Endothelial cell of umbilical vein (primary cell): ENCODE data around the gene ICOSLG. TPM values are rescaled to one million over a fixed set of nuclear protein-coding genes. Genes with fewer than 3 reads are reported as not detected.

Experiments
- BruUV-seq: library from RNA; stranded (reverse); fragments of 400-500 nt; replicated peaks from 2 replicates; lab custom pipeline; 2021; lab: Mats Ljungman, UMichigan
- CTCF ChIA-PET: fragments of 300-600, 350-600 bp; sonication (Branson Sonifier 250); formaldehyde crosslinking; loops from one replicate; lab custom pipeline; 2021; ENCODE audit warnings: antibody characterized with exemption, inconsistent platforms; lab: Charles Lee
- POLR2A ChIA-PET: fragments of 300-600, 350-600 bp; sonication (Branson Sonifier 250); formaldehyde crosslinking; loops from one replicate; lab custom pipeline; 2021; ENCODE audit warnings: antibody characterized with exemption, inconsistent platforms; lab: Charles Lee
- DNase-seq: peaks from one replicate; pipeline ENCODE4 v3.0.0-alpha.2; 2011; ENCODE audit warnings: low read depth, low spot score
- FAIRE-seq: peaks from 2 replicates; lab custom pipeline; 2011; peaks lifted over from hg19 to GRCh38; lab: Jason Lieb, UNC
- H2AFZ ChIP-seq: 2 replicates; pipeline ENCODE4 v1.6.0; 2012; ENCODE audit warnings: low read depth, low read length, control low read depth, inconsistent platforms
- H3K27ac ChIP-seq: 2 replicates; pipeline ENCODE4 v1.5.1; 2011; ENCODE audit warnings: low read depth, mild to moderate bottlenecking, control low read depth, low read length, moderate library complexity; ENCODE audit not compliant: insufficient read depth
- H3K27me3 ChIP-seq, 2 experiments: 2 replicates each; pipeline versions ENCODE4 v1.6.0 to v1.6.1; 2011; ENCODE audit warnings: low read length in 2 of 2, mixed read lengths in 1 of 2; ENCODE audit not compliant: control insufficient read depth in 2 of 2, insufficient read depth in 2 of 2
- H3K36me3 ChIP-seq, 2 experiments: 2 replicates in 1 of 2; 3 replicates in 1 of 2; pipeline ENCODE4 v1.5.1; 2011; ENCODE audit warnings: low read length in 2 of 2, mild to moderate bottlenecking in 1 of 2, moderate library complexity in 1 of 2; ENCODE audit not compliant: control insufficient read depth in 2 of 2, insufficient read depth in 2 of 2; ENCODE audit errors: extremely low read depth in 1 of 2
- H3K4me1 ChIP-seq: 3 replicates; pipeline ENCODE4 v1.5.1; 2011; ENCODE audit warnings: mild to moderate bottlenecking, low read length; ENCODE audit not compliant: control insufficient read depth, insufficient read depth; ENCODE audit errors: extremely low read depth
- H3K4me2 ChIP-seq: 2 replicates; pipeline ENCODE4 v1.6.1; 2011; ENCODE audit warnings: low read length, control low read depth, mixed read lengths; ENCODE audit not compliant: insufficient read depth
- H3K4me3 ChIP-seq, 3 experiments: fragments of 200-600 bp in 1 of 3; sonication (generic), shearing (Covaris generic) in 1 of 3; replicated peaks in 1 of 3; 2 replicates each; pipeline ENCODE4 v1.5.1; 2011 to 2016; ENCODE audit warnings: control low read depth in 3 of 3, low read length in 3 of 3, mild to moderate bottlenecking in 2 of 3, inconsistent platforms in 1 of 3, low read depth in 1 of 3, moderate library complexity in 1 of 3; ENCODE audit not compliant: insufficient read depth in 1 of 3
- H3K79me2 ChIP-seq: 2 replicates; pipeline ENCODE4 v1.6.0; 2012; ENCODE audit warnings: low read length, inconsistent platforms; ENCODE audit not compliant: control insufficient read depth, insufficient read depth
- H3K9ac ChIP-seq: replicated peaks from 2 replicates; pipeline ENCODE3; 2011; ENCODE audit warnings: low read length, control low read depth; ENCODE audit not compliant: insufficient read depth; ENCODE audit errors: extremely low read depth
- H3K9me1 ChIP-seq: replicated peaks from 3 replicates; pipeline ENCODE4 v1.6.0; 2011; ENCODE audit warnings: mild to moderate bottlenecking, low read length; ENCODE audit not compliant: control insufficient read depth, insufficient read depth; ENCODE audit errors: extremely low read depth
- H3K9me3 ChIP-seq: replicated peaks from 2 replicates; pipeline ENCODE4 v1.5.1; 2012; ENCODE audit warnings: low read length, inconsistent platforms; ENCODE audit not compliant: control insufficient read depth, insufficient read depth
- H4K20me1 ChIP-seq: replicated peaks from 2 replicates; pipeline ENCODE3; 2011; ENCODE audit warnings: mild to moderate bottlenecking, low read length; ENCODE audit not compliant: control insufficient read depth, insufficient read depth; ENCODE audit errors: extremely low read depth
- CTCF ChIP-seq, 2 donors: IDR thresholded peaks; 1 replicate in 1 of 2; 2 replicates in 1 of 2; pipeline ENCODE4 v1.5.1; 2011; ENCODE audit warnings: low read length in 2 of 2, mild to moderate bottlenecking in 2 of 2, moderate library complexity in 2 of 2, control low read depth in 1 of 2, inconsistent platforms in 1 of 2, low read depth in 1 of 2; ENCODE audit not compliant: insufficient read depth in 1 of 2; ENCODE audit errors: extremely low read depth in 1 of 2
- EZH2 ChIP-seq: IDR thresholded peaks from 2 replicates; pipeline ENCODE4 v1.6.1; 2012; ENCODE audit warnings: borderline replicate concordance, low read depth, mild to moderate bottlenecking, moderate library complexity, low read length, inconsistent platforms; ENCODE audit not compliant: severe bottlenecking
- FOS ChIP-seq: IDR thresholded peaks from 2 replicates; pipeline ENCODE4 v1.6.1; 2011; ENCODE audit warnings: mild to moderate bottlenecking, low read length, moderate library complexity, borderline replicate concordance; ENCODE audit not compliant: insufficient read depth
- GATA2 ChIP-seq: IDR thresholded peaks from 2 replicates; pipeline ENCODE4 v1.7.0; 2011; ENCODE audit warnings: low read depth, mild to moderate bottlenecking, moderate library complexity, mixed read lengths, low read length; ENCODE audit not compliant: insufficient read length, insufficient read depth
- JUN ChIP-seq: IDR thresholded peaks from 2 replicates; pipeline ENCODE4 v1.6.1; 2011; ENCODE audit warnings: borderline replicate concordance, low read depth; ENCODE audit not compliant: insufficient read length, insufficient read depth
- MYC ChIP-seq: IDR thresholded peaks from one replicate; pipeline ENCODE4 v1.6.1; 2011; ENCODE audit warnings: mild to moderate bottlenecking, low read depth, low read length
- POLR2A ChIP-seq: IDR thresholded peaks from 2 replicates; pipeline ENCODE4 v1.6.1; 2012; ENCODE audit warnings: low read depth, mild to moderate bottlenecking, control low read depth, low read length
- POLR2AphosphoS5 ChIP-seq: IDR thresholded peaks from 2 replicates; pipeline ENCODE4 v1.6.1; 2012; ENCODE audit warnings: low read depth, mild to moderate bottlenecking, control low read depth, low read length, moderate library complexity; ENCODE audit not compliant: insufficient read depth
- dilution Hi-C: fragments of 300-500 bp; cut with MboI; formaldehyde crosslinking; loops from one replicate; pipeline ENCODE4 v1.15.0; 2019; ENCODE audit warnings: low sequenced_read_pairs; ENCODE audit not compliant: extremely low pct_ligation_motif_present
- intact Hi-C: fragments of 100-400 bp; cut with micrococcal nuclease; formaldehyde crosslinking; loops from one replicate; pipeline ENCODE4 v1.10.0; 2022
- polyA plus RNA-seq, 4 experiments: library from polyadenylated mRNA; depleted of rRNA in 3 of 4; stranded (reverse) in 3 of 4; unstranded in 1 of 4; fragments of >200 nt; gene quantifications; 2 replicates each; pipeline versions ENCODE4 v1.2.1 to v1.2.3, GENCODE V29; 2011 to 2012; ENCODE audit warnings: missing spikeins in 1 of 4
- total RNA-seq: library from RNA; stranded (reverse); gene quantifications from 2 replicates; pipeline ENCODE4 v1.2.3, GENCODE V29; 2021
- TF ChIP-seq, protein P1 (sequence below): IDR thresholded peaks from 2 replicates; pipeline ENCODE4 v1.6.1; 2011; ENCODE audit not compliant: insufficient read depth, insufficient read length

The ICOSLG gene
- total and polyA plus RNA-seq, 2 donors (not counting 3 experiments of a cell fraction or from before 2014, with no cell fraction given): 0.91 to 2.9 TPM

DNA sequence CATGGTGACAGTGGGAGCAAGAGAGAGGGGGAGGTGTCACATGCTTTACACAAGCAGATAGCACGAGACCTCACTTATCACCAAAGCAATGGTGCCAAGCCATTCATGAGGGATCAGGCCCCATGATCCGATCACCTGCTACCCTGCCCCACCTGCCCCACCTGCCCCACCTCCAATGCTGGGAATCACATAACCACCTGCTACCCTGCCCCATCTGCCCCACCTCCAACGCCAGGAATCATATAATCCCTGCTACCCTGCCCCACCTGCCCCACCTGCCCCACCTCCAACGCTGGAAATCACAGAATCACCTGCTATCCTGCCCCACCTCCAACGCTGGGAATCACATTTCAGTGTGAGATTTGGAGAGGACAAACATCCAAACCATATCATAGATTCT lies 34.3 kb upstream of the ICOSLG start:
- ChIA-PET POLR2A (no interaction called here), CTCF (no interaction called here)
- H3K4me2 ChIP-seq: no peak overlapping the region
- BruUV-seq: no TSS peak
- H3K9ac ChIP-seq: no peak overlapping the region
- TF ChIP-seq, protein P1, sequence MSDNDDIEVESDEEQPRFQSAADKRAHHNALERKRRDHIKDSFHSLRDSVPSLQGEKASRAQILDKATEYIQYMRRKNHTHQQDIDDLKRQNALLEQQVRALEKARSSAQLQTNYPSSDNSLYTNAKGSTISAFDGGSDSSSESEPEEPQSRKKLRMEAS: no peak
- no peaks in the 10 kb centered on the region for H3K4me1 ChIP-seq
- FAIRE-seq (no peak), DNase-seq (no peak)
- dilution Hi-C loops: no loop called here
- H3K9me1 ChIP-seq: no peaks in the 10 kb centered on the region
- H3K27ac ChIP-seq: no peak overlapping the region
- H3K36me3 ChIP-seq: no peaks in the 10 kb centered on the region
- no peak overlapping the region for H3K4me3 ChIP-seq
- no peaks in the 10 kb centered on the region for H4K20me1 ChIP-seq
- no peaks in the 10 kb centered on the region for H3K9me3 ChIP-seq
- H3K79me2 ChIP-seq: no peaks in the 10 kb centered on the region
- no peak overlapping the region for H2AFZ ChIP-seq
- no peaks in the 10 kb centered on the region for H3K27me3 ChIP-seq
- intact Hi-C loops: no loop called here

DNA sequence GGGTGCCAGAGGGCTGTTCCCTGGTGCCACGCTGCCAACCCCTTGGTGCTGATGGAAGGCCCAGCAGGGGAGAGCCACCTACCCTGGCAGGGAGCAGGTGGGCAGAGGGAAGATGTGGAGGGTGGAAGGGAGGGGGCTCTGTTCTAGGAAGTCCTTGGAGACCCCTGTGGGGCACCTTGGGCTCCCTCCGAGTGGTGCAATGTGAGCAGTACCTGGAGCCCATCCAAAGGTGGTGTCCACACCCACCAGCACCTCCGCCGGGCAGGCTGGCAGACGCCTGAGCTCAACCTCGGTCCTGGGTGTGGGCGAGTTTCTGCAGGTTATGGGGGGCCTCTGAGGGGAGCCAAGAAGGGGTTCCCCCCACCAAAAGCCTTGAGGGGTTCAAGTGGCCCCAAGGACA lies 32.3 kb upstream of the ICOSLG start:
- Histone ChIP-seq H3K9ac (no peak overlapping the region), H2AFZ (no peak overlapping the region), H3K4me2 (no peak overlapping the region), H3K79me2 (no peaks in the 10 kb centered on the region), H3K9me3 (no peaks in the 10 kb centered on the region), H3K27me3 (no peaks in the 10 kb centered on the region), H3K9me1 (no peaks in the 10 kb centered on the region), H3K4me1 (no peaks in the 10 kb centered on the region), H3K27ac (no peak overlapping the region), H3K36me3 (no peaks in the 10 kb centered on the region), H3K4me3 (no peak overlapping the region), H4K20me1 (no peaks in the 10 kb centered on the region)
- FAIRE-seq (no peak), DNase-seq (no peak)
- dilution Hi-C loops: no loop called here
- intact Hi-C loops: no loop called here
- no TSS peak for BruUV-seq
- TF ChIP-seq JUN: no peak
- TF ChIP-seq CTCF (IDR thresholded peaks at IDR 0.05; ENCODE audit: extremely low read depth in 1 of 2, insufficient read depth in 1 of 2, low read depth in 1 of 2, low read length in 2 of 2): no peak
- TF ChIP-seq FOS: no peak
- TF ChIP-seq, protein P1: no peak
- TF ChIP-seq POLR2A: no peak
- no peak for TF ChIP-seq GATA2
- no peak for TF ChIP-seq MYC
- no peak for TF ChIP-seq POLR2AphosphoS5
- no peak for TF ChIP-seq EZH2
- CTCF ChIA-PET: interaction anchor here (1.4 kb wide), 1 partner anchor 25 kb away, joined by 5 read pairs; no protein-coding TSS in a partner anchor
- POLR2A ChIA-PET: no interaction called here
